ENCODE data around the gene CCND1.

The CCND1 gene

DNA sequence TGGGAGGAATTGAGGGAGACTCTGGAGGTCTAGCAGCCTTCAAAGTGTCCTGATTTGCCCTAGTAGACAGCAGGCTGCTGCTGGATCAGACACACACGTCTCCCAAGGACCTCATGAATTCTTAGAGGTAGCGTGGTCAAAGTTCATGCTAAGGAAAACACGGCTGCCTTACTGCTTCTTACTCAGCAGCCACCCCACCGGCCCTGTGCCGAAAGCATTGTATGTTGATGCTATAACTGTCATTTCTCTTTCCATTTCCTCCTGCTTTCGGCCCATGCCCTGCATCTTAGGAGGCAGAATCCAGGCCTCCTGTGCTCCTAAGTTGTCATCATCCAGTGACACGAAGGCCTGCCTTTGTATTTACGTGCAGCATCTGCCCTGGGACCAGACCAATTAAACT, 10.5 kb upstream of the CCND1 start:
- H3K9me3 ChIP-seq = no peaks in the 10 kb centered on the region
- no peak overlapping the region for H3K4me3 ChIP-seq (ENCODE audit: low read depth in 1 of 2, low read length in 1 of 2)
- no peaks in the 10 kb centered on the region for H3K36me3 ChIP-seq
- H3K4me1 ChIP-seq (ENCODE audit: control insufficient read depth in 1 of 2, insufficient read depth in 1 of 2, low read depth in 1 of 2, low read length in 1 of 2) = no peaks in the 10 kb centered on the region
- H3K27me3 ChIP-seq = peaks cover 69% of the 10 kb centered on the region
- no peak overlapping the region for H3K27ac ChIP-seq
- no peak for TF ChIP-seq CTCF (IDR thresholded peaks at IDR 0.05)

DNA sequence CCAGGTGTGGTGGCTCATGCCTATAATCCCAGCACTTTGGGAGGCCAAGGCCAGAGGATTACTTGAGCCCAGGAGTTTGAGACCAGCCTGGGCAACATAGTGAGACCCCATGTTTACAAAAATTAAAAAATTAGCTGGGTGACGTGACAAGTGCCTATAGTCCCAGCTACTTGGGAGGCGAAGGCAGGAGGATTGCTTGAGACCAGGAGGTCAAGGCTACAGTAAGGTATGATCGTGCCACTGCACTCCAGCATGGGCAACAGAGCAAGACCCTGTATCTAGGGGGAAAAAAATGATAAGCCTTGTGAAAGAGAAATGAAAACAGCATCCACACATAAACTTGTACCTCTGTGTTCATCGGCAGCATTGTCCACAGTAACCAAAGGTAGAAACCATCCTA, 8.1 kb upstream of the CCND1 start:
- Histone ChIP-seq H3K9me3 (no peaks in the 10 kb centered on the region), H3K4me3 (ENCODE audit: low read depth in 1 of 2, low read length in 1 of 2) (no peak overlapping the region), H3K27me3 (peaks cover 83% of the 10 kb centered on the region), H3K4me1 (ENCODE audit: control insufficient read depth in 1 of 2, insufficient read depth in 1 of 2, low read depth in 1 of 2, low read length in 1 of 2) (peaks cover 0 to 16% of the 10 kb centered on the region in 2 experiments), H3K27ac (no peak overlapping the region), H3K36me3 (no peaks in the 10 kb centered on the region)
- TF ChIP-seq CTCF (IDR thresholded peaks at IDR 0.05) = no peak

DNA sequence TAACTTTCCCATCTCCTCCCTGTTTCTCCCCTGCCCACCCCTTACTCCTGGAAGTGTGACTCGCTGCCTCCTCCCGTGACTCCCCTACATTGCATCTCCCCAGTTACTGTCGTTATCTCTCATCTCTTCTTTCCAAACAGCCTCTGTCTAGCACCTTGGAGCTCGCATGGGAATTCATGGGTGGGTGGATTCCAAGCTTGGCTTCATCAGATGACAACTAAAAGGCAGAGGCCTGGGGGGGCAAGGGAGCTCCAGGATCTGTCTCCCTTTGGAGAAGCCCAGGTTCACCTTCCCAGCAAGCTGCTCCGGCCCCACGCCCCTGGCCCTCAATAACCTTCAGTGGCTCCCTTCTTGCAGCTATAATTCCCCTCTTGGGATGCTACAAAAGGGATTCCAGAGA, 6.9 kb upstream of the CCND1 start:
- Histone ChIP-seq H3K27ac (no peak overlapping the region), H3K36me3 (no peaks in the 10 kb centered on the region), H3K4me3 (ENCODE audit: low read depth in 1 of 2, low read length in 1 of 2) (no peak overlapping the region), H3K27me3 (peaks cover 93% of the 10 kb centered on the region), H3K9me3 (no peaks in the 10 kb centered on the region), H3K4me1 (ENCODE audit: control insufficient read depth in 1 of 2, insufficient read depth in 1 of 2, low read depth in 1 of 2, low read length in 1 of 2) (peaks cover 0 to 24% of the 10 kb centered on the region in 2 experiments)
- no peak for TF ChIP-seq CTCF (IDR thresholded peaks at IDR 0.05)

DNA sequence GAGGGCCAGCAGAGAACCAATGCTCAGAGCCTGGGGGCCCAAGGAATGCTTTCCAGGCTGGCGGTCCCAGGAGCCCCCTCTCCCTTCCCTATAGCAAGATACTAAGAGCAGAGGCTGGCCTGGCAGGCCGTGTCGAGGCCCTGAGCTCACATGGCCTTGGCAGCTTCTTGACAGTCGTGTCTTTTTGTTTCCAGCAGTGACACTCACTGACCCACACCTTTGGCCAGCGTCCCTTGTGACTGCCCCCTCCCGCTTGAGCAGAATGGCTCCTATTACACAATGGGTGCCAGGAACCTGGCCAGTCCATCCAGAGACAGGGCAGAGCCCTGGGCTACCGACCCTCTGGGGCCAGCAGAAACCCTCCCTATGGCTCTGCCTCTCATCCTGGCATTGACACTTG, 6.4 kb upstream of the CCND1 start:
- H3K27me3 ChIP-seq = peaks cover 93% of the 10 kb centered on the region
- H3K27ac ChIP-seq = no peak overlapping the region
- H3K4me3 ChIP-seq (ENCODE audit: low read depth in 1 of 2, low read length in 1 of 2) = no peak overlapping the region
- TF ChIP-seq CTCF (IDR thresholded peaks at IDR 0.05) = no peak
- H3K36me3 ChIP-seq = no peaks in the 10 kb centered on the region
- no peaks in the 10 kb centered on the region for H3K9me3 ChIP-seq
- peaks cover 0 to 27% of the 10 kb centered on the region in 2 experiments for H3K4me1 ChIP-seq (ENCODE audit: control insufficient read depth in 1 of 2, insufficient read depth in 1 of 2, low read depth in 1 of 2, low read length in 1 of 2)

GRCh38 chr11:69635195-69635594, 5.8 kb upstream of the CCND1 start:
- TF ChIP-seq CTCF (IDR thresholded peaks at IDR 0.05) = no peak
- Histone ChIP-seq H3K27me3 (peaks cover 96% of the 10 kb centered on the region), H3K4me3 (ENCODE audit: low read depth in 1 of 2, low read length in 1 of 2) (no peak overlapping the region), H3K4me1 (ENCODE audit: control insufficient read depth in 1 of 2, insufficient read depth in 1 of 2, low read depth in 1 of 2, low read length in 1 of 2) (peaks cover 0 to 27% of the 10 kb centered on the region in 2 experiments), H3K36me3 (no peaks in the 10 kb centered on the region), H3K27ac (no peak overlapping the region), H3K9me3 (no peaks in the 10 kb centered on the region)

Measured in neutrophil (primary cell).